T-cell (primary cell): Measurements from ENCODE around the gene CTNS. TPM values are rescaled to one million over a fixed set of nuclear protein-coding genes. Genes with fewer than 3 reads are reported as not detected.

Experiments used
- total RNA-seq, 35 experiments: library from RNA in 6 of 35; stranded (reverse) in 6 of 35; fragments of 120-200 nt in 1 of 35; gene quantifications; one replicate each; pipeline versions ENCODE4 v1.2.1 to v1.2.4 and lab custom pipeline; 2013 to 2026

Gene CTNS
- total RNA-seq, 5 donors from 2014 or later (not counting 1 experiment from before 2014, with no cell fraction given) = 7.1 to 15.9 (median 11.4) TPM

Other genes starting within 250 kb of the CTNS start
- gene OR1E1, start 238.3 kb upstream of the CTNS start, total RNA-seq = not detected
- gene OR3A3, start 225.4 kb upstream of the CTNS start, total RNA-seq = not detected
- not detected for gene OR1E2, start 202.9 kb upstream of the CTNS start, total RNA-seq
- 1 to 10 TPM in 2 of 5 donors, not detected in 3; 1.3 to 1.5 TPM for gene SPATA22, start 164.9 kb upstream of the CTNS start, total RNA-seq
- not detected for gene ASPA, start 160.8 kb upstream of the CTNS start, total RNA-seq
- 1 to 10 TPM in 1 of 5 donors, under 1 TPM in 4; 0.23 to 1.4 (median 0.44) TPM for gene TRPV3, start 78.9 kb upstream of the CTNS start, total RNA-seq
- 1 to 10 TPM; 4.3 to 8.0 (median 6.0) TPM for gene TRPV1, start 27.3 kb upstream of the CTNS start, total RNA-seq
- gene SHPK, start 510 bp upstream of the CTNS start, total RNA-seq = 10 to 100 TPM in 3 of 5 donors, 1 to 10 TPM in 2; 6.4 to 12.3 (median 10.5) TPM
- 10 to 100 TPM in 3 of 5 donors, 1 to 10 TPM in 2; 9.1 to 15.3 (median 14.6) TPM for gene TAX1BP3, start 31.8 kb downstream of the CTNS start, total RNA-seq
- 10 to 100 TPM; 22.4 to 36.2 (median 33.6) TPM for gene EMC6, start 32.1 kb downstream of the CTNS start, total RNA-seq
- 10 to 100 TPM; 19.6 to 35.6 (median 29.9) TPM for gene P2RX5, start 59.4 kb downstream of the CTNS start, total RNA-seq
- gene HASPIN, start 87.1 kb downstream of the CTNS start, total RNA-seq = 1 to 10 TPM in 1 of 5 donors, under 1 TPM in 4; 0.33 to 1.0 (median 0.68) TPM
- gene ITGAE, start 164.4 kb downstream of the CTNS start, total RNA-seq = 10 to 100 TPM; 13.0 to 40.0 (median 25.2) TPM
- 10 to 100 TPM; 35.6 to 55.5 (median 46.7) TPM for gene NCBP3, start 209.5 kb downstream of the CTNS start, total RNA-seq